H1 (cell line): ENCODE results near the gene SLC8B1. TPM values are rescaled to one million over a fixed set of nuclear protein-coding genes. Genes with fewer than 3 reads are reported as not detected.

Experiments used
- CTCF ChIA-PET: fragments of 300-600 bp; sonication (Branson Sonifier 250); formaldehyde crosslinking; loops from one replicate; lab custom pipeline; 2021; ENCODE audit not compliant: partially characterized antibody; lab: Charles Lee
- POLR2A ChIA-PET: fragments of 300-600 bp; sonication (Branson Sonifier 250); formaldehyde crosslinking; loops from one replicate; lab custom pipeline; 2021; ENCODE audit warnings: inconsistent platforms; ENCODE audit not compliant: partially characterized antibody; lab: Charles Lee
- DNase-seq, 2 experiments: peaks; one replicate each; pipeline versions ENCODE4 v3.0.0 to v3.0.0-alpha.2; 2010 to 2022; ENCODE audit warnings: low spot score in 2 of 2, low read depth in 1 of 2, mixed read lengths in 1 of 2
- FAIRE-seq: peaks from 2 replicates; lab custom pipeline; 2011; peaks lifted over from hg19 to GRCh38; lab: Jason Lieb, UNC
- H2AFZ ChIP-seq: 2 replicates; pipeline ENCODE4 v1.8.1; 2012; ENCODE audit warnings: low read length, inconsistent platforms
- H2AK5ac ChIP-seq: 2 replicates; pipeline ENCODE4 v1.6.1; 2013; ENCODE audit warnings: low read depth, low read length
- H2BK120ac ChIP-seq: replicated peaks from 2 replicates; pipeline ENCODE3; 2013; ENCODE audit warnings: low read depth, low read length, inconsistent platforms
- H2BK12ac ChIP-seq: 2 replicates; pipeline ENCODE4 v1.6.1; 2013; ENCODE audit warnings: low read depth, low read length
- H2BK15ac ChIP-seq: 2 replicates; pipeline ENCODE4 v1.6.1; 2013; ENCODE audit warnings: low read length
- H2BK20ac ChIP-seq: 2 replicates; pipeline ENCODE4 v1.6.1; 2013; ENCODE audit warnings: low read length
- H2BK5ac ChIP-seq: 2 replicates; pipeline ENCODE4 v1.6.1; 2013; ENCODE audit warnings: low read depth, low read length
- H3K14ac ChIP-seq: 2 replicates; pipeline ENCODE4 v1.6.1; 2013; ENCODE audit warnings: inconsistent platforms; ENCODE audit not compliant: insufficient read length
- H3K18ac ChIP-seq: 2 replicates; pipeline ENCODE4 v1.6.1; 2013; ENCODE audit warnings: low read length; ENCODE audit errors: extremely low read depth
- H3K23ac ChIP-seq: 2 replicates; pipeline ENCODE4 v1.6.1; 2013; ENCODE audit warnings: inconsistent platforms; ENCODE audit not compliant: insufficient read length
- H3K23me2 ChIP-seq: 2 replicates; pipeline ENCODE4 v1.6.1; 2013; ENCODE audit warnings: low read depth, low read length
- H3K27ac ChIP-seq: 2 replicates; pipeline ENCODE4 v1.6.1; 2011; ENCODE audit warnings: low read depth, low read length, inconsistent platforms
- H3K27me3 ChIP-seq, 4 experiments: replicated peaks in 1 of 4; 1 replicate in 1 of 4; 2 replicates in 3 of 4; pipeline versions ENCODE4 v1.6.1 to v1.8.1; 2011 to 2013; ENCODE audit warnings: low read length in 3 of 4, mild to moderate bottlenecking in 3 of 4, inconsistent platforms in 2 of 4, mixed read lengths in 2 of 4, moderate library complexity in 1 of 4; ENCODE audit not compliant: control insufficient read depth in 3 of 4, insufficient read depth in 3 of 4; ENCODE audit errors: extremely low read depth in 1 of 4
- H3K36me3 ChIP-seq, 4 experiments: 2 replicates each; pipeline versions ENCODE4 v1.6.1 to v1.8.1; 2011 to 2013; ENCODE audit warnings: mild to moderate bottlenecking in 4 of 4, low read length in 3 of 4, moderate library complexity in 2 of 4, control low read depth in 1 of 4, inconsistent platforms in 1 of 4; ENCODE audit not compliant: insufficient read depth in 4 of 4, control insufficient read depth in 2 of 4
- H3K4ac ChIP-seq: replicated peaks from 2 replicates; pipeline ENCODE3; 2013; ENCODE audit warnings: low read length, low read depth, mixed read lengths, inconsistent platforms; ENCODE audit not compliant: insufficient read length
- H3K4me1 ChIP-seq, 4 experiments: replicated peaks in 1 of 4; 1 replicate in 1 of 4; 2 replicates in 3 of 4; pipeline versions ENCODE4 v1.6.1 to v1.8.1; 2011 to 2013; ENCODE audit warnings: low read length in 3 of 4, inconsistent platforms in 2 of 4, mixed read lengths in 1 of 4; ENCODE audit not compliant: insufficient read depth in 4 of 4, control insufficient read depth in 3 of 4
- H3K4me2 ChIP-seq, 2 experiments: 2 replicates each; pipeline versions ENCODE4 v1.6.1 to v1.8.1; 2011 to 2013; ENCODE audit warnings: low read depth in 2 of 2, low read length in 2 of 2, control low read depth in 1 of 2, inconsistent platforms in 1 of 2, mild to moderate bottlenecking in 1 of 2; ENCODE audit not compliant: insufficient read depth in 1 of 2
- H3K4me3 ChIP-seq, 4 experiments: fragments of 200-600, 300-600 bp in 1 of 4; sonication (generic), shearing (Covaris generic), sonication (Bioruptor Twin) in 1 of 4; 2 replicates each; pipeline versions ENCODE4 v1.5.1 to v1.8.1; 2011 to 2016; ENCODE audit warnings: low read length in 4 of 4, low read depth in 3 of 4, control low read depth in 2 of 4, inconsistent platforms in 2 of 4, mild to moderate bottlenecking in 2 of 4, mixed read lengths in 1 of 4, moderate library complexity in 1 of 4; ENCODE audit not compliant: insufficient read depth in 2 of 4; ENCODE audit errors: extremely low read depth in 1 of 4
- H3K56ac ChIP-seq: replicated peaks from 2 replicates; pipeline ENCODE3; 2013; ENCODE audit warnings: low read depth, mild to moderate bottlenecking, mixed read lengths, low read length, inconsistent platforms; ENCODE audit not compliant: insufficient read length
- H3K79me1 ChIP-seq: 2 replicates; pipeline ENCODE4 v1.6.1; 2013; ENCODE audit warnings: low read depth, low read length, control low read depth
- H3K79me2 ChIP-seq, 2 experiments: 2 replicates each; pipeline versions ENCODE4 v1.6.1 to v1.8.1; 2012 to 2013; ENCODE audit warnings: low read length in 2 of 2, mild to moderate bottlenecking in 2 of 2, inconsistent platforms in 1 of 2; ENCODE audit not compliant: insufficient read depth in 2 of 2, control insufficient read depth in 1 of 2
- H3K9ac ChIP-seq, 4 experiments: replicated peaks in 1 of 4; 1 replicate in 1 of 4; 2 replicates in 3 of 4; pipeline versions ENCODE4 v1.6.1 to v1.8.1; 2011 to 2013; ENCODE audit warnings: low read depth in 3 of 4, low read length in 3 of 4, control low read depth in 2 of 4, mild to moderate bottlenecking in 2 of 4, moderate library complexity in 2 of 4, inconsistent platforms in 1 of 4; ENCODE audit errors: extremely low read depth in 1 of 4
- H3K9me3 ChIP-seq, 2 experiments: 2 replicates each; pipeline versions ENCODE4 v1.6.1 to v1.8.1; 2012 to 2013; ENCODE audit warnings: mild to moderate bottlenecking in 2 of 2, moderate library complexity in 2 of 2, control low read depth in 1 of 2, inconsistent platforms in 1 of 2, low read depth in 1 of 2, low read length in 1 of 2, mixed read lengths in 1 of 2; ENCODE audit not compliant: insufficient read depth in 2 of 2
- H4K20me1 ChIP-seq, 2 experiments: replicated peaks in 1 of 2; 2 replicates each; pipeline versions ENCODE3 to v1.8.1; 2011 to 2013; ENCODE audit warnings: inconsistent platforms in 2 of 2, low read length in 2 of 2, mild to moderate bottlenecking in 1 of 2; ENCODE audit not compliant: insufficient read depth in 2 of 2, control insufficient read depth in 1 of 2
- H4K5ac ChIP-seq: 2 replicates; pipeline ENCODE4 v1.6.1; 2013; ENCODE audit warnings: low read length, low read depth, mixed read lengths, inconsistent platforms; ENCODE audit not compliant: insufficient read length
- H4K8ac ChIP-seq: 2 replicates; pipeline ENCODE4 v1.8.0; 2013; ENCODE audit warnings: mild to moderate bottlenecking, moderate library complexity, low read length, inconsistent platforms; ENCODE audit not compliant: insufficient read depth; ENCODE audit errors: extremely low read depth
- H4K91ac ChIP-seq: replicated peaks from 2 replicates; pipeline ENCODE3; 2013; ENCODE audit warnings: low read length, mixed read lengths, inconsistent platforms; ENCODE audit not compliant: insufficient read length
- BCL11A ChIP-seq, 2 experiments: IDR thresholded peaks; one replicate each; pipeline ENCODE4 v1.6.1; 2011; ENCODE audit warnings: low read depth in 2 of 2, low read length in 2 of 2, mild to moderate bottlenecking in 2 of 2
- CTCF ChIP-seq, 3 experiments: IDR thresholded peaks; 1 replicate in 2 of 3; 2 replicates in 1 of 3; pipeline versions ENCODE4 v1.5.1 to v1.6.1; 2011; ENCODE audit warnings: low read length in 3 of 3, mild to moderate bottlenecking in 3 of 3, inconsistent platforms in 2 of 3, low read depth in 1 of 3, moderate library complexity in 1 of 3; ENCODE audit not compliant: insufficient read depth in 1 of 3; ENCODE audit errors: control extremely low read depth in 1 of 3
- EZH2 ChIP-seq: fragments of 200-600 bp; sonication (generic); IDR thresholded peaks from 2 replicates; pipeline ENCODE4 v1.7.1; 2012; ENCODE audit warnings: low read depth, mild to moderate bottlenecking, moderate library complexity, low read length, inconsistent platforms; ENCODE audit not compliant: severe bottlenecking
- POLR2A ChIP-seq, 2 experiments: IDR thresholded peaks; 1 replicate in 1 of 2; 2 replicates in 1 of 2; pipeline ENCODE4 v1.6.1; 2011; ENCODE audit warnings: low read depth in 2 of 2, low read length in 2 of 2, mild to moderate bottlenecking in 2 of 2; ENCODE audit errors: control extremely low read depth in 1 of 2
- POLR2AphosphoS5 ChIP-seq: IDR thresholded peaks from 2 replicates; pipeline ENCODE4 v1.6.1; 2011; ENCODE audit warnings: low read depth, low read length
- SP2 ChIP-seq: IDR thresholded peaks from 2 replicates; pipeline ENCODE4 v1.6.1; 2012; ENCODE audit warnings: mild to moderate bottlenecking, low read length, inconsistent platforms
- TBP ChIP-seq: IDR thresholded peaks from 2 replicates; pipeline ENCODE4 v1.6.1; 2011; ENCODE audit warnings: low read depth, low read length, improper control_type of control experiment
- WGBS, 2 experiments: shearing (Covaris generic) in 1 of 2; methylation state at CpG; one replicate each; pipeline versions ENCODE4 v1.1.6 to v1.1.7; 2013 to 2015; ENCODE audit warnings: low lambda C conversion rate in 2 of 2, mixed read lengths in 2 of 2, inconsistent platforms in 1 of 2, low coverage in 1 of 2, missing lambda C conversion rate in 1 of 2; ENCODE audit not compliant: insufficient replicate concordance in 2 of 2, insufficient coverage in 1 of 2, insufficient read length in 1 of 2; ENCODE audit errors: extremely low coverage in 1 of 2, missing lambda C conversion rate in 1 of 2; 5-methylcytosine and 5-hydroxymethylcytosine counted together
- polyA plus RNA-seq, 7 experiments: library from polyadenylated mRNA; depleted of rRNA in 3 of 7; stranded (reverse) in 5 of 7; unstranded in 2 of 7; fragments of >200 nt in 5 of 7; fragments of 200-250 nt in 2 of 7; gene quantifications; 1 replicate in 5 of 7; 2 replicates in 1 of 7; 4 replicates in 1 of 7; pipeline versions ENCODE4 v1.2.1 to v1.2.3, GENCODE V29; 2011 to 2013; ENCODE audit warnings: missing spikeins in 2 of 7, mixed read lengths in 2 of 7
- total RNA-seq: library from RNA; stranded (reverse); fragmentation: NEBNext Ultra II Directional; extraction: Animal tissue kit (Norgen Biotek cat#: 25700); gene quantifications from 2 replicates; pipeline ENCODE4 v1.2.1, GENCODE V29; 2021

SLC8B1 gene
- total and polyA plus RNA-seq, 2 of the 8 experiments (the other 6 are each of a cell fraction or from before 2014, with no cell fraction given), result 11.2 to 19.1 TPM

GRCh38 chr12:113318900-113319628 is 15.8 kb downstream of the SLC8B1 start:
- H2AFZ ChIP-seq, result no peak overlapping the region
- no peak overlapping the region for H3K27ac ChIP-seq
- H3K23ac ChIP-seq, result no peak overlapping the region
- FAIRE-seq (no peak), DNase-seq (no peak)
- H3K36me3 ChIP-seq, result peaks cover 0 to 16% (median 6%) of the 10 kb centered on the region in 4 experiments; a peak in 7 of 8 replicates
- CTCF ChIA-PET, result interaction anchor here (0.5 to 1.8 kb wide), 6 partner anchors 8 to 147 kb away, joined by 3 to 8 read pairs (median 3); no protein-coding TSS in a partner anchor
- peaks cover 4% of the 10 kb centered on the region; the same call in 1 of the 2 replicates for H3K23me2 ChIP-seq
- H3K14ac ChIP-seq, result no peak overlapping the region
- H2AK5ac ChIP-seq, result no peak overlapping the region
- H3K18ac ChIP-seq, result no peak overlapping the region
- no peak overlapping the region for H3K4me3 ChIP-seq
- peaks cover 0 to 3% (median 0%) of the 10 kb centered on the region in 4 experiments; a peak in 2 of 7 replicates for H3K4me1 ChIP-seq
- H3K27me3 ChIP-seq, result no peaks in the 10 kb centered on the region; a peak in 1 of 7 replicates
- H3K9ac ChIP-seq, result no peak overlapping the region
- no peak overlapping the region for H2BK12ac ChIP-seq
- no peak overlapping the region for H2BK15ac ChIP-seq
- H2BK5ac ChIP-seq, result no peak overlapping the region
- H3K4ac ChIP-seq, result no peak overlapping the region
- peaks cover 0 to 3% of the 10 kb centered on the region in 2 experiments for H4K20me1 ChIP-seq
- H2BK120ac ChIP-seq, result no peak overlapping the region
- no peak overlapping the region; the same call in 1 of the 2 replicates for H4K8ac ChIP-seq
- no peaks in the 10 kb centered on the region for H3K79me1 ChIP-seq
- H3K4me2 ChIP-seq, result no peak overlapping the region
- no peak overlapping the region for H4K91ac ChIP-seq
- H3K56ac ChIP-seq, result no peak overlapping the region
- no peak overlapping the region for H4K5ac ChIP-seq
- no peaks in the 10 kb centered on the region for H3K9me3 ChIP-seq
- POLR2A ChIA-PET, result interaction anchor here (1.9 kb wide), 2 partner anchors 13 to 73 kb away, joined by 4 read pairs; no protein-coding TSS in a partner anchor
- H3K79me2 ChIP-seq, result no peaks in the 10 kb centered on the region
- 85% methylated on average over 15 of the region's 15 CpGs; no CpG with 5 or more reads in 1 of the 2 experiments for WGBS, 2 experiments
- no peak overlapping the region for H2BK20ac ChIP-seq
- TF ChIP-seq SP2 (no peak), POLR2A (IDR thresholded peaks at IDR 0.05; ENCODE audit: control extremely low read depth in 1 of 2, low read depth in 2 of 2, low read length in 2 of 2) (no peak), CTCF (IDR thresholded peaks at IDR 0.05; ENCODE audit: control extremely low read depth in 1 of 3, insufficient read depth in 1 of 3, low read depth in 1 of 3, low read length in 3 of 3) (no peak), BCL11A (IDR thresholded peaks at IDR 0.05; ENCODE audit: low read depth in 2 of 2, low read length in 2 of 2) (no peak), EZH2 (no peak), TBP (no peak), POLR2AphosphoS5 (no peak)
